ENCODE data around the gene NRXN3.

NRXN3 gene

DNA sequence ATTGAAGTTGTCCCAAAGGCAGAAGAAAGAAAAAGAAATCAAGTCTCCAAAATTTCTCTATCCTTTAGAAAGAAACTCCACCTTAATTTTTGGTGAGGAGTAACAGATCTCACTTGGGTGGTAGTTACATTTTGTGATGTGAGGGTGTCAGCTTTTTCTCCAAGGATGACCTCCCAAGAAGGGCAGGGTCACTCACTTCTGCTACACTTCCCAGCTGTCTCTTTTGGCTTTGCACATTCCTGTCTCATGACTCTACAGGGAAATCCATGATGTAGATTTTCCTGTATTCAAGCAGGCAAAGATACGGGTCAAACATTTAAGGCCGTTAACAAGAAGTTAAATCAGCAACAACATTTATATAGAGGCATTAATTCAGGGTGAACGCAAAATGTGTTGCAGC, 1016.4 kb downstream of the NRXN3 start:
- DNase-seq (ENCODE audit: low read depth in 1 of 2, low spot score in 1 of 2): no peak

DNA sequence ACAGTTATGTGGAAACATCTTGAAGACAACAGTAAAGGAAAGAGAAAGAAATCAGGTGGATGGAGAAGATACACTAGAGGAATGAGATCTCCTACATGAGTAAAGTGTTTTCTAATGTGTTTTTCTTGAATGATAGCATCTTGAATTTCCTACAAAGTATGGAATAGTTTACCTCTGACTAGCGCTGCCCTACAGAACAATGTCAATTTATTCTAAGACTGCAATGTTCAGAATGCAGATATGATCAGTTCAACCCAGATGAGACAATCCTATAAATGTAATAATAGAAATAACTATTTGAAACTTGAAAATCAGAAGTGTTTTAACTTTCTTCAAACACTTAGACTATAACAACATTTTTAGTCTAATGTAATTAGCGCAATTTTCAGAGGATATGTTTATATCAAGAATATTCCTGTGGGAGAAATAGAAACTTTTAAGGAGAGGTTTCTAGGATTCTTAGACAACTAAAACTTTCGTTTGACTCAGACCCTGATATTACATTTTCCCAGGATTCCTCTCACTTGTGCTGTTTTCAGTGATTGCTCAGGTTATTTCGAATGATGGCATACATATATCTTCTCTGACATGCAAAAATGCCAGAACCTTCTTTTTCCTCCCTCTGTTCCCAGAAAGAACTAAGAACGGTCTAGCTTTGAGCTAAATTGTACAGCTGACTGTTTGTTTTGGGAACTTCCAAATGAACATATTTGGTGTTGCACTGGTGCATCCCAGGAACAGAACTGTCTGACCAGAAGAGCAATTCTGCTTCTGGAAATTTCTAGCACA, 1023.7 kb downstream of the NRXN3 start:
- DNase-seq (ENCODE audit: low read depth in 1 of 2, low spot score in 1 of 2): no peak

GRCh38 chr14:79196216-79196615, 1026.0 kb downstream of the NRXN3 start:
- DNase-seq (ENCODE audit: low read depth in 1 of 2, low spot score in 1 of 2): no peak

GRCh38 chr14:79197516-79197915, 1027.3 kb downstream of the NRXN3 start:
- DNase-seq (ENCODE audit: low read depth in 1 of 2, low spot score in 1 of 2): no peak

DNA sequence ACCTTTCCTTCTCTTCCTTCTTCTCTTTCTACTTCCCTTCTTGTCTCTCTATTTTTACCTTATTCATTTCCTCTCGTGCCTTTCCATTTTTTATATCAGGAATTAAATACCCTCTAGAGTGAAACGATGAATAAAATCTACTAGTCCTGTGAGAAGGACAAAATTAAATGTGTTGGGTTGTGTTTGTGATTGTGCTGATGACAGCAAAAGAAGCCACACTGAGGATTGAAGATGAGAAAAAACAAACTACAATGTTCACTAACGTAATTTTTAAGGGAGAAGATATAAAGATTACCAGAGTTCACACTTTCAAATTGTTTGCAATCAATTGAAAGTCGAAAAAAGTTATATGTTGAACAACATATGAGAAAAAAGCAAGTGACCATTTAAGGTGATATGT, 1029.0 kb downstream of the NRXN3 start:
- DNase-seq (ENCODE audit: low read depth in 1 of 2, low spot score in 1 of 2): no peak

DNA sequence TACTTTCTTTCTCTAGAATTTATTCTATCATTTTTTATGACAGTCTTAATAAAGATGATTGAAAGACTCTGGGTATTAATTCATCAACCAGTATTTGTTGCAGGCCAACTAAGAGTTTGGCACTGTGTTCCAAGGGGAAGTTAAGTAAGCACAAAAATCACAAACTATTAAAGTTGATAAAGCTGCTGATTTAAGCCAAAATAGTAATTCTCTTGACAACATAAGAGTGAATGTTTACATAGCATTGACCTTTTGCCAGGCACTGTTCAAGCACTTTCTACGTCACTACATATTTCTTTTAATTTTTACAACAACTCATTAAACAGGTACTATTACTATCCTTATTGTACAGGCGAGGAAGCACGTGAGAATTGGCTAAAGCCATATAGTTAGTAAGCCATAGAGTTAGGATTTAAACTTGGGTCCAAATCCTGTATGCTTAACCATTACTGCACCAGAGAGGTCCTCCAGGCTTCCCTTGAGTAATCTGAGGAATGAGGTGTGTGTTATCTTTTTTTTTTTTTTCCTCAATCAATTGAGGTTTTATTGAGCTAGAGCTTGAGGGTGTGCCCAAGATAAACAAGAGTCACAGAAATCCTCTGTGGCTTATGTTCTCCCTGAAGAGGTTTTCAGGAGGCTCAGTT, 1031.5 kb downstream of the NRXN3 start:
- no peak for DNase-seq (ENCODE audit: low read depth in 1 of 2, low spot score in 1 of 2)

DNA sequence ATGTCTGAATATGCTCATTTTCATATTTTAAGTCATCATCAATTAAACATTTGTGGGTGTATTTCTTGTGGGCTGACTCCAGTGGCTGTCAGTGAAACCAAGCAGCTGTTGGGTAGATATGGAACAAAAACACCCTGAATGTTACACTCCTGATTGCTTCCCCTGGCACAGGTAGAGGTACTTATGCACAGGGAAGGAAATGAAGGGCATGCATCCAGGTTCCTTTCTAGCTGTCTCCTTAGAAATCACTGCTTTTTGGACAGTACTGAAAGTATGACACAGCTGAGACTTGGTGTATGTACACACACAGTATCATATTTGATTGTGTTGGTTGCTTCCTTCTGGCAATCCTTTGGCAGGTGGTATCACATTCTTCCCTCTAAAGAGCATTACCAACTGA, 1034.4 kb downstream of the NRXN3 start:
- DNase-seq (ENCODE audit: low read depth in 1 of 2, low spot score in 1 of 2): no peak

DNA sequence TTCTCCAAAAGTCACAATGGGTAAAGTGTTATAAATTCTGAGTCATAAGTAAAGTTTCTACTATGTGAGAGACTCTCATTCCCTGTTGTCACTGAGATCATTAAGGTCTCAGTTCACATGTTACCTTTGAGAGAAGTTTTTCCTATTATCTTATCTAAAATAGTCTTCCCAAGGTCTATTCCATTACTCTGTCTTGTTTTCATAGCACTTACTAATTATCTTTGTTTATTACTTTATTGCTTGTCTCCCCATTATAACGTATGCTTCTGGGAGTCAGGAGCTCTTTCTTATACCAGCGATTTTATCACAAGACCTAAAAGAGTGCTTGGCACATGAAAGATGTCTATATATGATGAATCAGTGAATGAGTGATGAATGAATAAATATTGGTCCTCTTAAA, 1039.2 kb downstream of the NRXN3 start:
- no peak for DNase-seq (ENCODE audit: low read depth in 1 of 2, low spot score in 1 of 2)

DNA sequence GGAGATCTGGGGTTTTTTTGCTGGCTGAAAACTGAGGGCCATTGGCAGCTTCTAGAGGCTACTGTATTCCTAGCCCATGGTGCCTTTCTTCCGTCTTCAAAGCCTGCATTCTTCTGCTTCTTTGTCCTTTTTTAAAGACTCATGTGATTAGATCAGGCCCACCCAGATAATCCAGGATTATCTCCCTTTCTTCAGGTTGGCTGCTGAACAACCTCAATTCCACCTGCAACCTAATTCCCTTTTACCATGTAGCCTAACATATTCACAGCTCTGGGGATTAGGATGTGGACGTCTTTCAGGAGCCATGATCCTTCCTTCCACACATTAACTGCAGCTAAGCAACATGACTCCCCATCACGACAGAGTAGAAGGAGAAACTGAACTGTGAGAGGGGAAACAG, 1055.6 kb downstream of the NRXN3 start:
- no peak for DNase-seq (ENCODE audit: low read depth in 1 of 2, low spot score in 1 of 2)

- no peak for DNase-seq (ENCODE audit: low read depth in 1 of 2, low spot score in 1 of 2)
Observed at GRCh38 chr14:79229383-79229909, 1059.3 kb downstream of the NRXN3 start.

DNA sequence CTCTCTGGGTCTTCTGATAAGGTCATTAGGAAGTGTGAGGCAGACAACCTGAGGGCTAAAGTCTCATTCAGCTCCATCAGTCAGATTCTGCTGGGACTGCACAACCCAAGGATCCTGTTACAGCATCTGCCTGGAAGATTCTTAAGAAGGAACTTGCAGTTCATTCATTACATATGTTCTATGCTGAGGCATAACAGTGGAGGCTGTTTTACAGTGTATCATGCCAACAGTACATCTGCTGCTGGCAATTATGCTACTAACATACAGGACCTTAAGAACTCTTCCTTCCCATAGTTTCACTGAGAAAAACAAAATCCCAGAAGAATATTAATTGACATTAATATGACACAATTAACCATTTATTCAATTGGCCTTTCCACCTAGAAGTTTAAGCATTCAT, 1072.5 kb downstream of the NRXN3 start:
- no peak for DNase-seq (ENCODE audit: low read depth in 1 of 2, low spot score in 1 of 2)

DNA sequence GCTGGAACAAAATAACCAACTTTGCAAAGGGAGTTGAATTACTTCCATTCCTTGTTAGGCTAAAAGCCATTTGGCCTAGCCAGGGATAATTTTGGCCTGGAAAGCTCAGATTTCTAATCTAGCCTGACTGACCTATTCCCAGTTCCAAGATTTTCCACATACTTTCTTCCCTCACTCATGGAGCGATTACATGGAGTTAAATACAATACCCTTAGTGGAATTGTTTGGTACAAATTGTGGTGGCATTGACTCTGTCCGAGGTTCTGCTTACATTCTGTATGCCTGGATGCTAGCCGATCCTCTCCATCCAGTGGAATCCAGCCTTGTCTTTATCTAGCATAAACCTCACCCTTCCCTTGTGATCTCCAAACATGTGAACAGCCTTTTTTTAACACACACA, 1076.0 kb downstream of the NRXN3 start:
- DNase-seq (ENCODE audit: low read depth in 1 of 2, low spot score in 1 of 2): no peak

DNA sequence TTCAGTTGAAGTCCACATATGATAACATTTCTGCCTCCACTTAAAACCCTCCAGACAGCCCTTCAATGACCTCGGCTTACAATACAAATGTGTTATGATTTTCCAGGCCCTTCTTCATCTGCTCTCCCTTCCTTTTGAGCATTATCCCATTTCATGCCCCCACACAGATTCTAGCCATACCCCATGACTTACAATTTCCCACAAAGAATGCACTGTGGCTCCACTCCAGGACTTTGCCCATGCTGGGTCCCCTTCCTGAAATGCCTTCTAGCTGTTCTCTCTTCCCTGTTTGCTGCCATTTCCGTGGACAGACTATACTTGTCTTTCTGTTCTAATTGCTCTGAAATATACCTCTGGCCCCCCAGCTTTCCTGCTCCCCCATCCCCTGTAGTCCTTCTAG, 1078.0 kb downstream of the NRXN3 start:
- DNase-seq (ENCODE audit: low read depth in 1 of 2, low spot score in 1 of 2): no peak

GRCh38 chr14:79248771-79249170, 1078.6 kb downstream of the NRXN3 start:
- DNase-seq (ENCODE audit: low read depth in 1 of 2, low spot score in 1 of 2): no peak

- DNase-seq (ENCODE audit: low read depth in 1 of 2, low spot score in 1 of 2): no peak
Observed at GRCh38 chr14:79251278-79251677, 1081.1 kb downstream of the NRXN3 start.

GRCh38 chr14:79253576-79253975, 1083.4 kb downstream of the NRXN3 start:
- no peak for DNase-seq (ENCODE audit: low read depth in 1 of 2, low spot score in 1 of 2)

DNA sequence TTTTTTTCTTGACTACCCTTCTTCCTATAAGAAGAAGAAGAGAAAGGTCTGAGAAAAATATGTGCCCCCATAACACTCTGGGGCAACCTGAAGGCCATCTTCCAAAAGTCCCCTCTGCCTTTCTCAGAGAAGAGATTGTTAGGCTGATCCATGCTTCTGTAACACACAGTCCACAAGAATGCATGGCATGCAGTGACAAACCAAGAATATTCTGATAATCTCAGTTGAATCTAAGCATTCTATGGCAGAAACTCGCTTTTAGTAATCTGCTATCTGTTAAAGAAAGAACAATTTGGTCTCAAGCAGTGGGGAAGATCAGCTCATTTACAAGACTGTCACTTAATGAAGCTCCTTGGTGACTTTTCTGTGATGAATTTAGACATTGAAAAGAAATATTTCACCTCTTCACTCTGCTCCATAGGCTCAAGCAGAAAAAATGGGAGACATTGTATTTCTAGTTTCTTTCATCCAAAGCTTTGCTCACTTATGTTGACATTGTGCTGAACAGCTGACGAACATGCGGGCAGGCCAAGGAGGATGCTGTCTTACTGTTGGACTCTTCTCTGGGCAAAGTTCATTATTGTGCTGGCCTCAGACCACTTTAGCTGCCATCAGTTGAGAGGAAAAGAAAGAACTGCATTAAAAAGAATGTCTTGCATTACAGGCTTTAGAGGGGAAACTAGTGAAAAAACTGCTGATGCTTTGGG, 1084.0 kb downstream of the NRXN3 start:
- no peak for DNase-seq (ENCODE audit: low read depth in 1 of 2, low spot score in 1 of 2)

DNA sequence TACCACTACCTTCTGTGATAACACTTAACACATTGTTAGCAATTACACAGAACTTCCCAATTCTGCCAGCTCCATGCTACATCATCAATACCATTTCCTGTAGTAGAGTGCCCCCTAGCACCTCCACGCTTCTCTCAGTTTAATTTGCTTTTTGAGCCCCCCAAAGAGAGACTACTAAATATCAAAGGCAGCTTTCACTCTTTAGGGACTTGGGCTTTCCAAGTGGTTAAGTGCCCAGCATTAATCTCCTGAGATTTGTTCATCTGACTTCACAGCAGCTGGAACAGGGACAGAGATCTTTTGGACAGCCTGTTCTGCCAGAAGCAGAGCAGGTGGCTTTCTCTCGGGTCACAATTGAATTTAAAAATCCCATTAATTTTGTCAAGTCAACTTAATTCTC, 1086.2 kb downstream of the NRXN3 start:
- no peak for DNase-seq (ENCODE audit: low read depth in 1 of 2, low spot score in 1 of 2)

- DNase-seq (ENCODE audit: low read depth in 1 of 2, low spot score in 1 of 2): no peak
Observed at GRCh38 chr14:79260406-79260805, 1090.2 kb downstream of the NRXN3 start.

- no peak for DNase-seq (ENCODE audit: low read depth in 1 of 2, low spot score in 1 of 2)
Observed at GRCh38 chr14:79265366-79265946, 1095.3 kb downstream of the NRXN3 start.

- no peak for DNase-seq (ENCODE audit: low read depth in 1 of 2, low spot score in 1 of 2)
Observed at GRCh38 chr14:79270361-79270760, 1100.2 kb downstream of the NRXN3 start.

DNA sequence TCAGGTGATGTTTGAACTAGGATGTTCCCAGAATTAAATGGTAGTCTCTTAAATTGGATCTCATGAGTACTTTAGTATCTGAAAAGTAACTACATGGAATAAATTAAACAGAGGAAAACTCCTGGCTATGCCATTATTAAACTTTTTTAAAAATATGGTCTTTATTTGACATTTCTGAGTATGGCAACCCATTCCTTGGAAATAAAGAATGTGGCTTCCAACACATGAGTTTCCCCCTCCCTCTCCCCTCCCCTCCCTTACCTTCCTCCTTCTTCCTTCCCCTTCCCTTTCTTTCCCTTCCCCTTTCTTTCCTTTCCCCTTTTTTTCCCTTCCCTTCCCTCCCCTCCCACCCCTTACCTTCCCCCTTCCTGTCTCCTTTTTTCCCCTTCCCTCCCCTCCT, 1100.9 kb downstream of the NRXN3 start:
- no peak for DNase-seq (ENCODE audit: low read depth in 1 of 2, low spot score in 1 of 2)

Measured in stimulated activated CD4-positive, alpha-beta T cell treated with anti-CD3 and anti-CD28 coated beads, Interleukin-15, amount 100 ng/mL, for 1 hour (primary cell).